ENCODE data around the gene OSBPL9. TPM values are rescaled to one million over a fixed set of nuclear protein-coding genes. Genes with fewer than 3 reads are reported as not detected.

The OSBPL9 gene
- total RNA-seq, 4 donors from 2014 or later = 65.8 to 206 (median 136) TPM

GRCh38 chr1:51717842-51718241 lies 101.0 kb downstream of the OSBPL9 start:
- intact Hi-C loops (cut with DNase I; ENCODE audit: low total_unique reads) (no loop called here), in situ Hi-C loops (cut with MboI; ENCODE audit: low sequenced_read_pairs in 4 of 4) (no loop called here)
- ATAC-seq = no peak
- H3K36me3 ChIP-seq = peaks cover 0 to 12% of the 10 kb centered on the region in 2 donors
- H3K4me1 ChIP-seq = peaks cover 0 to 18% of the 10 kb centered on the region in 2 donors
- no peak for DNase-seq
- no peak overlapping the region for H3K4me3 ChIP-seq
- no peaks in the 10 kb centered on the region for H3K27me3 ChIP-seq
- TF ChIP-seq POLR2A (IDR thresholded peaks at IDR 0.05) = no peak
- TF ChIP-seq, protein P1, sequence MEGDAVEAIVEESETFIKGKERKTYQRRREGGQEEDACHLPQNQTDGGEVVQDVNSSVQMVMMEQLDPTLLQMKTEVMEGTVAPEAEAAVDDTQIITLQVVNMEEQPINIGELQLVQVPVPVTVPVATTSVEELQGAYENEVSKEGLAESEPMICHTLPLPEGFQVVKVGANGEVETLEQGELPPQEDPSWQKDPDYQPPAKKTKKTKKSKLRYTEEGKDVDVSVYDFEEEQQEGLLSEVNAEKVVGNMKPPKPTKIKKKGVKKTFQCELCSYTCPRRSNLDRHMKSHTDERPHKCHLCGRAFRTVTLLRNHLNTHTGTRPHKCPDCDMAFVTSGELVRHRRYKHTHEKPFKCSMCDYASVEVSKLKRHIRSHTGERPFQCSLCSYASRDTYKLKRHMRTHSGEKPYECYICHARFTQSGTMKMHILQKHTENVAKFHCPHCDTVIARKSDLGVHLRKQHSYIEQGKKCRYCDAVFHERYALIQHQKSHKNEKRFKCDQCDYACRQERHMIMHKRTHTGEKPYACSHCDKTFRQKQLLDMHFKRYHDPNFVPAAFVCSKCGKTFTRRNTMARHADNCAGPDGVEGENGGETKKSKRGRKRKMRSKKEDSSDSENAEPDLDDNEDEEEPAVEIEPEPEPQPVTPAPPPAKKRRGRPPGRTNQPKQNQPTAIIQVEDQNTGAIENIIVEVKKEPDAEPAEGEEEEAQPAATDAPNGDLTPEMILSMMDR (IDR thresholded peaks at IDR 0.05 in 4 of 5, conservative IDR thresholded peaks at IDR 0.05 in 1 of 5) = no peak
- no peaks in the 10 kb centered on the region for H3K9me3 ChIP-seq
- H3K27ac ChIP-seq = no peak overlapping the region

- in situ Hi-C loops (cut with MboI; ENCODE audit: low sequenced_read_pairs in 4 of 4) = no loop called here
- peaks cover 0 to 20% of the 10 kb centered on the region in 2 donors for H3K4me1 ChIP-seq
- ATAC-seq = no peak
Measured at GRCh38 chr1:51719146-51719545, 102.3 kb downstream of the OSBPL9 start.

DNA sequence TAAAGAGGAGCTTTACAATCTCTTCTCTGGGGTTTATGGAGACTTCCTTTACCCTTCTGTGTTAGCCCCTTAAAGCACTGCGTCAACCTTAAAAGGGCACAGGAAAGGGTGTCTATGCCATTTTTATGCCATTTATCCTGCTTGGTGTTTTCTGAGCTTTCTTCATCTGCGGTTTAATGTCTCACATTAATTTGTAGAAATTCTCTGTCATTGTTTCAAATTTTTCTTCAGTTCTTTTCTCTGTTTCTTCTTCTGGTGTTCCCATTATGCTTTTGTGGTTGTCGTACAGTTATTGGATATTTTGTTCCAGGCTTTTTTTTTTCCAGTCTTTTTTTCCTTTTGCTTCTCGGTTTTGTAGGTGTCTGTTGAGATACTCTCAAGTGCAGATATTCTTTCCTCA lies 107.9 kb downstream of the OSBPL9 start:
- DNase-seq = no peak
- intact Hi-C loops (cut with DNase I; ENCODE audit: low total_unique reads) (no loop called here), in situ Hi-C loops (cut with MboI; ENCODE audit: low sequenced_read_pairs in 4 of 4) (no loop called here)
- Histone ChIP-seq H3K27ac (no peak overlapping the region), H3K9me3 (no peaks in the 10 kb centered on the region), H3K36me3 (no peaks in the 10 kb centered on the region), H3K4me1 (peaks cover 43 to 44% of the 10 kb centered on the region in 2 donors), H3K4me3 (no peak overlapping the region), H3K27me3 (no peaks in the 10 kb centered on the region)
- TF ChIP-seq, protein P1 (IDR thresholded peaks at IDR 0.05 in 4 of 5, conservative IDR thresholded peaks at IDR 0.05 in 1 of 5) = no peak
- no peak for TF ChIP-seq POLR2A (IDR thresholded peaks at IDR 0.05)
- ATAC-seq = no peak

More at GRCh38 chr1:51719146-51719545, 102.3 kb downstream of the OSBPL9 start:
- no peaks in the 10 kb centered on the region for H3K27me3 ChIP-seq
- TF ChIP-seq POLR2A (IDR thresholded peaks at IDR 0.05) = no peak
- TF ChIP-seq, protein P1 (IDR thresholded peaks at IDR 0.05 in 4 of 5, conservative IDR thresholded peaks at IDR 0.05 in 1 of 5) = no peak
- no peak for DNase-seq
- H3K9me3 ChIP-seq = no peaks in the 10 kb centered on the region
- H3K36me3 ChIP-seq = peaks cover 0 to 12% of the 10 kb centered on the region in 2 donors
- no peak overlapping the region for H3K27ac ChIP-seq
- intact Hi-C loops (cut with DNase I; ENCODE audit: low total_unique reads) = no loop called here
- no peak overlapping the region for H3K4me3 ChIP-seq

DNA sequence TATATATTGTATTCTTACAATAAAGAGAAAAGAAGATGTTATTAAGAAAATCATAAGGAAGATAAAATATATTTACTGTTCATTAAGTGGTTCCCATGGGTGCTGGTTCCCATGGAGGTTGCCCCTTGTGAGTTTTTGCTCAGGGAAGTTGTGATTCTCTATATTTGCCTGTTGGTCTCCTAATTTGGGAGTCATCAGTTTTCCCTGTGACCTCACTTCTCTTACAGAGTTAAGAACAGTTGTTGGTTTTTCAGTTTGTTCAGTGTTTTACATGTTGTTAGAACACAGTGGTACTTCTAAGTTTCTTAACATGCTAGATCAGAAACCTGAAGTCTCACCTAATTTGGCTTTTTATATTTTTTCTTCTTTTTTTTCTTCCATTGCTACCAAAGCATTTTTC lies 109.2 kb downstream of the OSBPL9 start:
- no peak for TF ChIP-seq POLR2A (IDR thresholded peaks at IDR 0.05)
- TF ChIP-seq, protein P1 (IDR thresholded peaks at IDR 0.05 in 4 of 5, conservative IDR thresholded peaks at IDR 0.05 in 1 of 5) = no peak
- Histone ChIP-seq H3K36me3 (no peaks in the 10 kb centered on the region), H3K27ac (no peak overlapping the region), H3K9me3 (no peaks in the 10 kb centered on the region), H3K4me3 (no peak overlapping the region), H3K27me3 (no peaks in the 10 kb centered on the region), H3K4me1 (peaks cover 52 to 53% of the 10 kb centered on the region in 2 donors)
- ATAC-seq (no peak), DNase-seq (no peak)
- in situ Hi-C loops (cut with MboI; ENCODE audit: low sequenced_read_pairs in 4 of 4) = no loop called here
- intact Hi-C loops (cut with DNase I; ENCODE audit: low total_unique reads) = no loop called here
